Measurements from ENCODE around the gene KDM3B.

DNA sequence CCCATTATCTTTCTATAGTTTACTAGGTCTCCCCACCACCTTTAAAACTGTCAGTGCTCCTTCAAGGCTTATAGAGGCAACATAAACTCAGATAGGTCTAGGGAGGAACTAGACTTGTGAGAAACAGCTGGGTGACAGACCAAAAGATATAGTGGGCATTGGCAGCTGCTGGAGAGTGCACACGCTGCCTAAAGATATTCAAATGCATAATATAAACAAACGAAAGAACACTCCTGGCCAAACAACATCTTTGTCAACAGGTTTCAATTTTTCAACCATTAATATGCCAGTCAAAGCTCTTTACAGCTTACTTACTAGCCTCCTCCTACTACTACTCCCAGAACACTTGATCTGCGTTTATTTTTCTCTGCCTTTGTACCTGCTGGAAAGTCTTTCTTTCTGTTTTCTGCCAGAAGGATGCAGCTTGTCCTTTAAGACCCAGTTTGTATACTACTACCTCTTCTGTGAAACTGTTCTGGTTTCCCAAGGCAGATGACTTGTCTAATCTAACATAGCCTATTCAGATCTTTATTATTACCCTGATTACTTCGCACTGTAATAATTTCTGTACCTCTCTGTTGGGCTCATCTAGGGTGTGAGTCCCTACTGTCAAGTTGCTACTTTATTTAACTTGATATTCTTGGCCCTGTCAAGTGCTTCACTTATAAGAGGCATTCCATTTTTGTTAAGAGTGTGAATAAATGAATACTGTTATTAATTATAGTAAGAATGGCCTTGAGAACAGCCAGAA is 14.3 kb downstream of the KDM3B start:
- TF ChIP-seq, protein P1, sequence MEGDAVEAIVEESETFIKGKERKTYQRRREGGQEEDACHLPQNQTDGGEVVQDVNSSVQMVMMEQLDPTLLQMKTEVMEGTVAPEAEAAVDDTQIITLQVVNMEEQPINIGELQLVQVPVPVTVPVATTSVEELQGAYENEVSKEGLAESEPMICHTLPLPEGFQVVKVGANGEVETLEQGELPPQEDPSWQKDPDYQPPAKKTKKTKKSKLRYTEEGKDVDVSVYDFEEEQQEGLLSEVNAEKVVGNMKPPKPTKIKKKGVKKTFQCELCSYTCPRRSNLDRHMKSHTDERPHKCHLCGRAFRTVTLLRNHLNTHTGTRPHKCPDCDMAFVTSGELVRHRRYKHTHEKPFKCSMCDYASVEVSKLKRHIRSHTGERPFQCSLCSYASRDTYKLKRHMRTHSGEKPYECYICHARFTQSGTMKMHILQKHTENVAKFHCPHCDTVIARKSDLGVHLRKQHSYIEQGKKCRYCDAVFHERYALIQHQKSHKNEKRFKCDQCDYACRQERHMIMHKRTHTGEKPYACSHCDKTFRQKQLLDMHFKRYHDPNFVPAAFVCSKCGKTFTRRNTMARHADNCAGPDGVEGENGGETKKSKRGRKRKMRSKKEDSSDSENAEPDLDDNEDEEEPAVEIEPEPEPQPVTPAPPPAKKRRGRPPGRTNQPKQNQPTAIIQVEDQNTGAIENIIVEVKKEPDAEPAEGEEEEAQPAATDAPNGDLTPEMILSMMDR (IDR thresholded peaks at IDR 0.05) = no peak
- no peak for TF ChIP-seq POLR2A (IDR thresholded peaks at IDR 0.05)
